GM12878 (cell line): ENCODE data around the gene C2CD4D. TPM values are rescaled to one million over a fixed set of nuclear protein-coding genes. Genes with fewer than 3 reads are reported as not detected.

Experiments
- ATAC-seq: fragments of 200-7000 bp; cut with Tn5 transposase; 3 replicates; pipeline ENCODE4 v1.9.1; 2020; ENCODE audit warnings: mild to moderate bottlenecking, moderate library complexity
- BruUV-seq: library from RNA; stranded (reverse); fragments of 400-500 nt; replicated peaks from 2 replicates; lab custom pipeline; 2021; lab: Mats Ljungman, UMichigan
- CTCF ChIA-PET: fragments of 300-600 bp; sonication (Branson Sonifier 250); formaldehyde crosslinking; extraction: SDS; loops from one replicate; lab custom pipeline; 2021; ENCODE audit warnings: inconsistent platforms; lab: Yijun Ruan, JAX
- POLR2A ChIA-PET: fragments of 350-600 bp; formaldehyde crosslinking; extraction: SDS; loops from one replicate; lab custom pipeline; 2021; ENCODE audit warnings: inconsistent platforms; lab: Charles Lee
- RAD21 ChIA-PET: fragments of 300-600 bp; sonication (Branson Sonifier 250); formaldehyde crosslinking; loops from one replicate; lab custom pipeline; 2023; ENCODE audit warnings: antibody characterized with exemption; ENCODE audit not compliant: unreplicated experiment; lab: Charles Lee
- SMC1A ChIA-PET: fragments of 300-600 bp; sonication (Branson Sonifier 250); formaldehyde crosslinking; loops from one replicate; lab custom pipeline; 2023; ENCODE audit not compliant: unreplicated experiment, uncharacterized antibody; lab: Charles Lee
- DNase-seq: peaks from one replicate; pipeline ENCODE4 v3.0.0-alpha.2; 2011; ENCODE audit warnings: low read depth, low spot score
- FAIRE-seq: peaks from 3 replicates; lab custom pipeline; 2011; peaks lifted over from hg19 to GRCh38; lab: Jason Lieb, UNC
- H2AFZ ChIP-seq: 2 replicates; pipeline ENCODE4 v1.6.0; 2011; ENCODE audit warnings: low read depth, low read length, control low read depth; ENCODE audit not compliant: control insufficient read depth
- H3K27ac ChIP-seq: 2 replicates; pipeline ENCODE4 v1.5.1; 2011; ENCODE audit warnings: control low read depth; ENCODE audit not compliant: control insufficient read depth, insufficient read depth
- H3K27me3 ChIP-seq, 2 experiments: replicated peaks in 1 of 2; 2 replicates each; pipeline versions ENCODE4 v1.6.0 to v1.6.1; 2011; ENCODE audit warnings: low read length in 1 of 2; ENCODE audit not compliant: control insufficient read depth in 2 of 2, insufficient read depth in 2 of 2
- H3K36me3 ChIP-seq, 2 experiments: 2 replicates each; pipeline ENCODE4 v1.5.1; 2011; ENCODE audit warnings: low read length in 1 of 2; ENCODE audit not compliant: control insufficient read depth in 2 of 2, insufficient read depth in 2 of 2
- H3K4me1 ChIP-seq: 2 replicates; pipeline ENCODE4 v1.6.1; 2011; ENCODE audit warnings: mild to moderate bottlenecking, low read length, moderate library complexity, mixed read lengths; ENCODE audit not compliant: control insufficient read depth, insufficient read depth
- H3K4me2 ChIP-seq: 2 replicates; pipeline ENCODE4 v1.6.0; 2011; ENCODE audit warnings: control low read depth; ENCODE audit not compliant: control insufficient read depth, insufficient read depth
- H3K4me3 ChIP-seq: fragments of 200-600 bp; sonication (generic); 2 replicates; pipeline ENCODE4 v1.5.1; 2016
- H3K79me2 ChIP-seq: 2 replicates; pipeline ENCODE4 v1.6.0; 2011; ENCODE audit warnings: low read length; ENCODE audit not compliant: control insufficient read depth, insufficient read depth
- H3K9ac ChIP-seq: 2 replicates; pipeline ENCODE4 v1.8.0; 2011; ENCODE audit warnings: low read length, control low read depth, mixed read lengths; ENCODE audit not compliant: control insufficient read depth, insufficient read depth
- H3K9me3 ChIP-seq: replicated peaks from 3 replicates; pipeline ENCODE4 v1.5.1; 2011; ENCODE audit warnings: mild to moderate bottlenecking, low read length; ENCODE audit not compliant: control insufficient read depth, insufficient read depth
- H4K20me1 ChIP-seq: 2 replicates; pipeline ENCODE4 v1.6.0; 2011; ENCODE audit not compliant: control insufficient read depth, insufficient read depth
- E4F1 ChIP-seq: fragments of 450-650 bp; IDR thresholded peaks from 2 replicates; pipeline ENCODE4 v1.6.1; 2018; ENCODE audit warnings: borderline replicate concordance, mild to moderate bottlenecking; ENCODE audit not compliant: partially characterized antibody
- EGR1 ChIP-seq, 2 experiments: IDR thresholded peaks; 1 replicate in 1 of 2; 2 replicates in 1 of 2; pipeline ENCODE4 v1.6.1; 2011 to 2012; ENCODE audit warnings: low read depth in 2 of 2, low read length in 2 of 2, borderline replicate concordance in 1 of 2, mild to moderate bottlenecking in 1 of 2, moderate library complexity in 1 of 2
- HDGF ChIP-seq: fragments of 450-650 bp; IDR thresholded peaks from 2 replicates; pipeline ENCODE4 v1.6.1; 2016; ENCODE audit warnings: antibody characterized with exemption
- KDM1A ChIP-seq: fragments of 200-600 bp; sonication (generic); IDR thresholded peaks from 2 replicates; pipeline ENCODE4 v1.6.1; 2016; ENCODE audit warnings: borderline replicate concordance
- LARP7 ChIP-seq: fragments of 450-650 bp; IDR thresholded peaks from 2 replicates; pipeline ENCODE4 v1.6.1; 2017; ENCODE audit warnings: mild to moderate bottlenecking
- MEF2B ChIP-seq: fragments of 450-650 bp; IDR thresholded peaks from 2 replicates; pipeline ENCODE4 v1.6.1; 2018; ENCODE audit warnings: mild to moderate bottlenecking, moderate library complexity; ENCODE audit not compliant: partially characterized antibody, poor library complexity, severe bottlenecking
- REST ChIP-seq: IDR thresholded peaks from 2 replicates; pipeline ENCODE4 v1.6.1; 2012; ENCODE audit warnings: mild to moderate bottlenecking, low read depth, low read length
- SMAD5 ChIP-seq: IDR thresholded peaks from 2 replicates; pipeline ENCODE4 v1.6.1; 2016; ENCODE audit warnings: antibody characterized with exemption, low read depth
- TCF7 ChIP-seq: IDR thresholded peaks from 2 replicates; pipeline ENCODE4 v1.6.1; 2014; ENCODE audit warnings: antibody characterized with exemption, borderline replicate concordance
- ZNF384 ChIP-seq: IDR thresholded peaks from 2 replicates; pipeline ENCODE4 v1.6.1; 2012; ENCODE audit warnings: low read depth, mild to moderate bottlenecking, low read length, improper control_type of control experiment, borderline replicate concordance
- WGBS: methylation state at CpG from one replicate; pipeline ENCODE4 v1.1.6; 2016; ENCODE audit warnings: low lambda C conversion rate; ENCODE audit not compliant: insufficient replicate concordance, insufficient coverage; ENCODE audit errors: missing lambda C conversion rate; 5-methylcytosine and 5-hydroxymethylcytosine counted together
- in situ Hi-C: fragments of 300-500 bp; cut with MboI; formaldehyde crosslinking; loops from 9 replicates; pipeline ENCODE4 v1.14.3; 2018; ENCODE audit warnings: mixed read lengths
- intact Hi-C: fragments of 100-400 bp; cut with micrococcal nuclease; formaldehyde crosslinking; loops from one replicate; pipeline ENCODE4 v1.14.2; 2022; ENCODE audit not compliant: unreplicated experiment
- polyA plus RNA-seq, 11 experiments: library from polyadenylated mRNA; depleted of rRNA in 4 of 11; unstranded in 6 of 11; stranded (reverse) in 5 of 11; fragments of >200 nt; fragmentation: Nextera tagmentation in 4 of 11; fragmentation: Illumina TruSeq in 1 of 11; extraction: Ambion mirVana in 4 of 11; extraction: Trizol in 1 of 11; gene quantifications; 1 replicate in 1 of 11; 2 replicates in 10 of 11; pipeline versions ENCODE4 v1.2.1 to v1.2.3, GENCODE V29; 2011 to 2016; ENCODE audit warnings: inconsistent platforms in 2 of 11, missing spikeins in 2 of 11, low read depth in 1 of 11
- total RNA-seq, 4 experiments: library from RNA; depleted of rRNA in 3 of 4; stranded (reverse); fragments of >200 nt in 3 of 4; fragmentation: Illumina TruSeq in 1 of 4; extraction: Trizol in 1 of 4; gene quantifications; 2 replicates each; pipeline versions ENCODE4 v1.2.1 to v1.2.3, GENCODE V29; 2013 to 2021

The C2CD4D gene
- total and polyA plus RNA-seq, 10 of the 15 experiments (the other 5 are each of a cell fraction or from before 2014, with no cell fraction given) = 0.03 to 0.67 (median 0.13) TPM; not detected in 4

DNA sequence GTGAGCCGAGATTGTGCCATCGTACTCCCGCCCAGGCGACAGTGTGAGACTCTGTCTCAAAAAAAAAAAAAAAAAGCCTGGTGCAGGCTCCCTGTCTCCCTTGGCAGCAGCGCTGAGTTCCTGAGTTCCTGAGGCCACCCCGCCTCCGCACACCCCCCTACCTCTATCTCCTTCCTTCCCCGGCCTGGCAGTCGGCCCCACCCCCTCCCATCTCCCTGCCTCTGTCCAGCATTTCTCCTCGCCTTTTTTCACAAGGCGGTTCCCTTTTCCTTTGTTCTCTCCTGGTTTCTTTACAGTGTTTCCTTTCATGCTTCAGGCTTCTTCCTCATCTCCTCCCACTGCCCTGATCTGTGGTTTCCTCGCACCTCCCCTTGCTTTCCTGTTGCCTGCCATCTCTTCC is 10.7 kb downstream of the C2CD4D start:
- DNase-seq = no peak
- H3K79me2 ChIP-seq = no peaks in the 10 kb centered on the region
- ChIA-PET POLR2A (no interaction called here), RAD21 (no interaction called here), CTCF (interaction anchor here (0.7 to 1.9 kb wide), 3 partner anchors 8 to 341 kb away, joined by 3 to 6 read pairs (median 6); no protein-coding TSS in a partner anchor)
- H2AFZ ChIP-seq = no peak overlapping the region
- H3K36me3 ChIP-seq = no peaks in the 10 kb centered on the region
- H3K9ac ChIP-seq = no peak overlapping the region
- no peak for FAIRE-seq
- no peak overlapping the region for H3K27ac ChIP-seq
- no peak for ATAC-seq
- no peaks in the 10 kb centered on the region for H3K9me3 ChIP-seq
- no peak overlapping the region for H3K4me3 ChIP-seq
- H3K4me1 ChIP-seq = peaks cover 5% of the 10 kb centered on the region
- peak; percentile 62; the same call in 1 of the 2 replicates for TF ChIP-seq REST
- TF ChIP-seq SMAD5 = no peak
- TF ChIP-seq, all 136 proteins: peak for 1
- no peaks in the 10 kb centered on the region for H4K20me1 ChIP-seq
- no peaks in the 10 kb centered on the region for H3K27me3 ChIP-seq
- intact Hi-C loops = no loop called here
- no peak overlapping the region for H3K4me2 ChIP-seq
- WGBS = 16% methylated on average over 8 of the region's 12 CpGs
- BruUV-seq = no TSS peak
- in situ Hi-C loops = no loop called here
- SMC1A ChIA-PET = no interaction called here

DNA sequence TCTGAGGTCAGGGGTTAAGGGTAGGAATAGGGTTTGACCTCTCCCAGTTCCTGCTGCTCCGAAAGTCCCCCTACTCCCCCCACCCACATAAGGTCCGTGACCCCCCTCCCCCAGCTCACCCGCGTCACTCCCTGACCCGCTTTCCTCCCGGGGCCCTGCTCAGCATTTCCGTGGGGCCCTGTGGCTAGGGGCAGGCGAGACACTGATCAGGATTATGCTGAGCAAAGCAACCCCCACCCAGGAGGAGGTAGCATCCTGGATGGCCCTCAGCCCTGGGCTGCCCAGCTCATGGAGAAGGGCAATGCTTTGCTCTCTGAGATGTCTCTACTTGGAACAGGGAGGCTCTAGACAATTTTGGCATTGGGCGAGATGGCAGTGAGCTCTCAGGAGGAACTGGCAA is 11.8 kb downstream of the C2CD4D start:
- no peaks in the 10 kb centered on the region for H3K36me3 ChIP-seq
- H3K79me2 ChIP-seq = no peaks in the 10 kb centered on the region
- H2AFZ ChIP-seq = no peak overlapping the region
- 0% methylated on average over 7 of the region's 9 CpGs for WGBS
- ChIA-PET SMC1A (interaction anchor here (1.8 kb wide), 1 partner anchor 10 kb away, joined by 7 read pairs; no protein-coding TSS in a partner anchor), RAD21 (interaction anchor here (0.7 to 1.1 kb wide), 2 partner anchors 9 to 29 kb away, joined by 3 to 4 read pairs; no protein-coding TSS in a partner anchor), POLR2A (interaction anchor here (0.5 kb wide), 1 partner anchor 1153 kb away, joined by 4 read pairs; no protein-coding TSS in a partner anchor), CTCF (interaction anchor here (1.1 kb wide), 1 partner anchor 9 kb away, joined by 3 read pairs; no protein-coding TSS in a partner anchor)
- ATAC-seq (no peak), FAIRE-seq (no peak), DNase-seq (no peak)
- in situ Hi-C loops = no loop called here
- BruUV-seq = no TSS peak
- H3K4me1 ChIP-seq = peaks cover 5% of the 10 kb centered on the region
- no peaks in the 10 kb centered on the region for H3K27me3 ChIP-seq
- H3K27ac ChIP-seq = no peak overlapping the region
- H3K9me3 ChIP-seq = no peaks in the 10 kb centered on the region
- H3K4me2 ChIP-seq = no peak overlapping the region
- no peaks in the 10 kb centered on the region for H4K20me1 ChIP-seq
- intact Hi-C loops = no loop called here
- no peak overlapping the region for H3K4me3 ChIP-seq
- TF ChIP-seq EGR1 (IDR thresholded peaks at IDR 0.05; ENCODE audit: borderline replicate concordance in 1 of 2, low read depth in 2 of 2, low read length in 2 of 2) = no peak
- no peak for TF ChIP-seq LARP7
- TF ChIP-seq TCF7 = no peak
- no peak for TF ChIP-seq MEF2B
- TF ChIP-seq KDM1A = no peak
- TF ChIP-seq E4F1 = no peak
- TF ChIP-seq HDGF = no peak
- no peak for TF ChIP-seq ZNF384
- H3K9ac ChIP-seq = no peak overlapping the region
